HepG2 (cell line): ENCODE results near the gene PSMA7. TPM values are rescaled to one million over a fixed set of nuclear protein-coding genes. Genes with fewer than 3 reads are reported as not detected.
A peak's percentile ranks its signal among the peaks of the same experiment; 100 is the strongest.

Source experiments
- ATRX ChIP-seq: sonication (generic); formaldehyde crosslinking; IDR thresholded peaks from 2 replicates; pipeline ENCODE4 v1.4.0; 2020; ENCODE audit warnings: missing genetic modification reagents, borderline replicate concordance
- CBX1 ChIP-seq: IDR thresholded peaks from one replicate; pipeline ENCODE4 v1.6.1; 2016; ENCODE audit warnings: antibody characterized with exemption, low read depth
- DR1 ChIP-seq: sonication (generic); formaldehyde crosslinking; IDR thresholded peaks from 2 replicates; pipeline ENCODE4 v1.8.0; 2021; ENCODE audit warnings: mild to moderate bottlenecking, missing genetic modification reagents, inconsistent platforms
- E2F2 ChIP-seq: sonication (generic); formaldehyde crosslinking; IDR thresholded peaks from 2 replicates; pipeline ENCODE4 v1.4.0; 2020; ENCODE audit warnings: missing genetic modification reagents, borderline replicate concordance
- ERF ChIP-seq: IDR thresholded peaks from 2 replicates; pipeline ENCODE4 v1.6.1; 2018; ENCODE audit warnings: missing biosample characterization, missing genetic modification reagents
- EZH2 ChIP-seq: conservative IDR thresholded peaks from 2 replicates; pipeline ENCODE4 v1.6.1; 2012; ENCODE audit warnings: mild to moderate bottlenecking, low read depth, low read length, moderate library complexity
- HOXA7 ChIP-seq: sonication (generic); formaldehyde crosslinking; IDR thresholded peaks from 2 replicates; pipeline ENCODE4 v1.8.1; 2022; ENCODE audit warnings: mild to moderate bottlenecking, missing genetic modification reagents, moderate library complexity
- KAT2B ChIP-seq: fragments of 150-350 bp; IDR thresholded peaks from 2 replicates; pipeline ENCODE4 v1.6.1; 2014; ENCODE audit warnings: low read depth, low read length, borderline replicate concordance
- KDM1A ChIP-seq: IDR thresholded peaks from 2 replicates; pipeline ENCODE4 v1.6.1; 2016; ENCODE audit warnings: missing compliant biosample characterization
- PBX2 ChIP-seq: IDR thresholded peaks from 2 replicates; pipeline ENCODE4 v1.6.1; 2016; ENCODE audit warnings: control low read depth
- THRA ChIP-seq: sonication (generic); formaldehyde crosslinking; IDR thresholded peaks from 2 replicates; pipeline ENCODE4 v1.4.0; 2020; ENCODE audit warnings: missing genetic modification reagents, borderline replicate concordance
- U2AF2 ChIP-seq: fragments of 200-400 bp; formaldehyde crosslinking; IDR thresholded peaks from 2 replicates; pipeline ENCODE4 v1.6.1; 2017; ENCODE audit warnings: low read depth, mild to moderate bottlenecking, low read length
- ZBTB3 ChIP-seq: sonication (generic); formaldehyde crosslinking; IDR thresholded peaks from 2 replicates; pipeline ENCODE4 v1.4.0; 2020; ENCODE audit warnings: low read depth, mild to moderate bottlenecking, moderate library complexity, missing genetic modification reagents, borderline replicate concordance
- ZC3H4 ChIP-seq: sonication (generic); formaldehyde crosslinking; IDR thresholded peaks from 2 replicates; pipeline ENCODE4 v1.4.0; 2020; ENCODE audit warnings: missing genetic modification reagents, borderline replicate concordance
- ZNF124 ChIP-seq: sonication (generic); formaldehyde crosslinking; IDR thresholded peaks from 2 replicates; pipeline ENCODE4 v1.4.0; 2020; ENCODE audit warnings: missing genetic modification reagents
- ZNF20 ChIP-seq: sonication (generic); formaldehyde crosslinking; IDR thresholded peaks from 2 replicates; pipeline ENCODE4 v1.4.0; 2020; ENCODE audit warnings: mild to moderate bottlenecking, moderate library complexity, missing genetic modification reagents
- ZNF275 ChIP-seq: sonication (generic); formaldehyde crosslinking; IDR thresholded peaks from 2 replicates; pipeline ENCODE4 v1.8.0; 2022; ENCODE audit warnings: missing genetic modification reagents, mild to moderate bottlenecking, inconsistent platforms, borderline replicate concordance
- ZNF281 ChIP-seq: sonication (generic); formaldehyde crosslinking; IDR thresholded peaks from 2 replicates; pipeline ENCODE4 v1.4.0; 2020; ENCODE audit warnings: missing genetic modification reagents, borderline replicate concordance
- ZNF331 ChIP-seq: sonication (generic); formaldehyde crosslinking; IDR thresholded peaks from 2 replicates; pipeline ENCODE4 v1.4.0; 2020; ENCODE audit warnings: missing genetic modification reagents
- ZNF543 ChIP-seq: sonication (generic); formaldehyde crosslinking; IDR thresholded peaks from 2 replicates; pipeline ENCODE4 v1.4.0; 2020; ENCODE audit warnings: mild to moderate bottlenecking, missing genetic modification reagents
- ZNF720 ChIP-seq: sonication (generic); formaldehyde crosslinking; IDR thresholded peaks from 2 replicates; pipeline ENCODE4 v1.4.0; 2020; ENCODE audit warnings: missing genetic modification reagents
- ZNF737 ChIP-seq: sonication (generic); formaldehyde crosslinking; IDR thresholded peaks from 2 replicates; pipeline ENCODE4 v1.5.0; 2020; ENCODE audit warnings: missing genetic modification reagents, mild to moderate bottlenecking, borderline replicate concordance
- ZSCAN12 ChIP-seq: sonication (generic); formaldehyde crosslinking; IDR thresholded peaks from 2 replicates; pipeline ENCODE4 v1.9.0; 2021; ENCODE audit warnings: mild to moderate bottlenecking, missing genetic modification reagents
- polyA plus RNA-seq, 8 experiments: library from polyadenylated mRNA; depleted of rRNA in 3 of 8; stranded (reverse) in 7 of 8; unstranded in 1 of 8; fragments of >200 nt; fragmentation: Illumina TruSeq in 4 of 8; extraction: Trizol in 4 of 8; gene quantifications; 2 replicates each; pipeline versions ENCODE4 v1.2.1 to v1.2.3, GENCODE V29; 2011 to 2016; ENCODE audit warnings: low read depth in 4 of 8, missing spikeins in 1 of 8, mixed read lengths in 1 of 8; ENCODE audit not compliant: insufficient read depth in 1 of 8
- total RNA-seq, 5 experiments: library from RNA; depleted of rRNA; stranded (reverse); fragments of >200 nt; fragmentation: Illumina TruSeq; extraction: Trizol; gene quantifications; 2 replicates each; pipeline ENCODE4 v1.2.3, GENCODE V29; 2016; ENCODE audit warnings: low read depth in 1 of 5

The PSMA7 gene
- total and polyA plus RNA-seq, 2 of the 13 experiments (the other 11 are each of a cell fraction or from before 2014, with no cell fraction given): 531 to 631 TPM

GRCh38 chr20:62142252-62143080, 728 bp downstream of the PSMA7 start (continued):
- TF ChIP-seq ERF (CRISPR knock-in tag) (peak; percentile 23; the same call in 1 of the 2 replicates), KDM1A (CRISPR knock-in tag) (no peak), ZNF720 (CRISPR knock-in tag) (no peak), ZBTB3 (CRISPR knock-in tag) (no peak), THRA (no peak; the same call in 1 of the 2 replicates), DR1 (no peak), ZNF124 (CRISPR knock-in tag) (no peak), ATRX (no peak), EZH2 (no peak), CBX1 (no peak), ZC3H4 (CRISPR knock-in tag) (no peak), ZNF331 (CRISPR knock-in tag) (no peak), ZNF20 (CRISPR knock-in tag) (no peak), U2AF2 (no peak), KAT2B (no peak), ZNF737 (no peak), HOXA7 (CRISPR knock-in tag) (no peak), ZSCAN12 (CRISPR knock-in tag) (no peak), ZNF275 (CRISPR knock-in tag) (no peak), E2F2 (CRISPR knock-in tag) (no peak), PBX2 (no peak), ZNF543 (CRISPR knock-in tag) (no peak; the same call in 1 of the 2 replicates), ZNF281 (CRISPR knock-in tag) (no peak)
